AG20443 (cell line): ENCODE measurements around the gene TMA7B.

Source experiments
- DNase-seq: peaks from one replicate; pipeline ENCODE4 v3.0.0; 2012; ENCODE audit warnings: low spot score, mixed read lengths

TMA7B gene

DNA sequence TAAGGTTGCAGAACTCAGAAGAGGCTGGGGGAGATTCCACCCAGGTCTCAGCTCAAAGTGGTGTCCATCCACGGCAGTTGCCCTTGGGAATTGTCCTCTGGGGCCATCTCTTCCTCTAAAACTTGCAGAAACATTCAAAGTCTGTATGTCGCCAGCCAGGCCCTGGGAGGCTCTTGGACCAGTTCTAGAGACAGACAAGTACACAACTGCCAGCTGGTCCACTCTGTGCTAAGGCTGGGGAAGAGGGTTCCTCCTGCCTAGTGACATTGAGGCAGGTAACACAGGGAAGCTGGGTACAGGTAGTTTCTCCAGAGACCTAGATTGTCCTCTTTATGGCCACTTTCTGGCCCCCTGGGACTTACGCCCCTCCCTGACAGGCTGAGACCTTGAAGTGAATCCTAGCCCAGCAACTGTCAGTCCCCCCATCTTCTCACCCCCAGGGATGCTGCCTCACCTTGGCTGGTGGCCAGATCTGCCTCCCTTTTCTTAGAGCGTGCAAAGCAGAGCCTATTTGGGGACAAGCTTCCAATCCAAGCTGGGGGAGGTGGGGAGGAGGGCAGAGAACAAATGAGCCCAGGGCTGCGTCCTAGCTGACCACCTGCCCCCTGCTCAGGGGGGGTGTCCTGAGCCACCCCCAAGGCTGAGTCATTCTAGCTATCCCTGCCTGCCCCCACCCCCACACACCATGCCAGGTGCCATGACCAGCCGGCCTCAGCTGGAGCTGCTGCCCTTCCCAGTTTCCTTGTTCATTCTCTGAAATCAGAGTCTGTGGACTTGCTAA is 42.9 kb downstream of the TMA7B start:
- no peak for DNase-seq

GRCh38 chr22:40004836-40005235 is 44.6 kb downstream of the TMA7B start:
- no peak for DNase-seq

GRCh38 chr22:40006641-40007040 is 46.4 kb downstream of the TMA7B start:
- no peak for DNase-seq

GRCh38 chr22:40007853-40008710 is 47.9 kb downstream of the TMA7B start:
- no peak for DNase-seq

DNA sequence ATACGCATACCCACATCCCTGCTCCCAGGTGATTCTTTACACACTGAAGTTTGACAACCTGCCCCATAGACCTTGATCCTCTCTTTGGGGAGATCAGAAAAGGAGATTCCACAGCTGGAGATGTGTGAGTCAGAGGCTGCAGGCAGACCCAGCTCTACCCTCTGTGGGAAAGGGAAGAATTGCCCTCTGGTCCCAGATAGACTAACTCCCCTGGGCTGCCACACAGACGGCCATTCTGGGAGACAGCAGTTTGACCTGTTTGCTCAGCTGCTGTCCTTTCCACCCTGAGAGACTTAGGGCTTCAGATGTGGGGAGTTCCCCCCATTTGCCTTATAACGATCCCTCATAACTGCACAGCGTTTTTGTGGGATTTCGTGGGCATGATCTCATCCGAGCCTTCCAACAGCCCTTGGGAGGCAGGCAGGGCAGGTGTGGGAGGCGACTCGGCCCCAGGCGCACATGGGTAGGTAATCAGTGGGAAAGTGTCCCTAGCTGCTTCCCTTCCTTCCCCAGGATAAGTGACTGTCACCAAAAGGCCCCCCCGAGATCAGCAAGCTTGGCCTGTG is 48.6 kb downstream of the TMA7B start:
- no peak for DNase-seq

DNA sequence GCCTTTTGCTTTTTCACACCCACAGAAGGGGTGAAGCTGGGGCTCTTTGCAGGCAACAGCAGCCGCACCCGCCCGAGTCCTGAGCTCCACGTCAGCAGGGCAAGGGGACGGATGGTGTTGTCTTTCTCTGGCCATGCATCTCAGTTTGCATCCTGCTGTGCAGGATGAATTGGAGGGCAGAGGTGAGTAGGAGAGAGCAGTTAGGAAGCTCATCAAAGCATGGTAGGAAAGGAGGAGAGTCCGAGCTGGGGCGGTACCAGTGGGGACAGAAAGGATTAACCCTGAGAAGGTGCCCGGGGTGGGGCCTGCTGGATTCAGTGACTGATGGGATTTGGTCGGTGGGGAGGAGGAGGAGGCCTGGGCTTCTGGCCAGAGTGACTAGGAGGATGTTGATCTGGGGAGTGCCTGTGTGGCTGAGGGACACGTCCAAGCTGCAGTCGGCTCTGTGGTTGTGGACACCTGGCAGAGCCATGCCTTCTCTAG is 49.1 kb downstream of the TMA7B start:
- DNase-seq, result no peak

GRCh38 chr22:40009951-40010671 is 49.9 kb downstream of the TMA7B start:
- DNase-seq, result no peak

- no peak for DNase-seq
Measured at GRCh38 chr22:40010746-40011145, 50.5 kb downstream of the TMA7B start.
